ENCODE data around the gene FZD1. TPM values are rescaled to one million over a fixed set of nuclear protein-coding genes. Genes with fewer than 3 reads are reported as not detected.

Gene FZD1
- total RNA-seq, 1 experiment from 2014 or later, result 0.61 TPM

DNA sequence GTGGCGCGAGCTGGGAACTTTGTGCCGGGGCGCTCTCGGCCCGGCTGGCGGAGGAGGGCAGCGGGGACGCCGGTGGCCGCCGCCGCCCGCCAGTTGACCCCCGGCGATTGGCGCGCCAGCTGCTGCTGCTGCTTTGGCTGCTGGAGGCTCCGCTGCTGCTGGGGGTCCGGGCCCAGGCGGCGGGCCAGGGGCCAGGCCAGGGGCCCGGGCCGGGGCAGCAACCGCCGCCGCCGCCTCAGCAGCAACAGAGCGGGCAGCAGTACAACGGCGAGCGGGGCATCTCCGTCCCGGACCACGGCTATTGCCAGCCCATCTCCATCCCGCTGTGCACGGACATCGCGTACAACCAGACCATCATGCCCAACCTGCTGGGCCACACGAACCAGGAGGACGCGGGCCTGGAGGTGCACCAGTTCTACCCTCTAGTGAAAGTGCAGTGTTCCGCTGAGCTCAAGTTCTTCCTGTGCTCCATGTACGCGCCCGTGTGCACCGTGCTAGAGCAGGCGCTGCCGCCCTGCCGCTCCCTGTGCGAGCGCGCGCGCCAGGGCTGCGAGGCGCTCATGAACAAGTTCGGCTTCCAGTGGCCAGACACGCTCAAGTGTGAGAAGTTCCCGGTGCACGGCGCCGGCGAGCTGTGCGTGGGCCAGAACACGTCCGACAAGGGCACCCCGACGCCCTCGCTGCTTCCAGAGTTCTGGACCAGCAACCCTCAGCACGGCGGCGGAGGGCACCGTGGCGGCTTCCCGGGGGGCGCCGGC lies 870 bp downstream of the FZD1 start:
- Histone ChIP-seq H2BK20ac (ENCODE audit: low read depth, low read length, poor library complexity, severe bottlenecking) (no peak overlapping the region), H2AK5ac (ENCODE audit: insufficient read length, low read length) (no peak overlapping the region), H3K79me2 (ENCODE audit: insufficient read depth, low read length) (no peaks in the 10 kb centered on the region), H2BK120ac (ENCODE audit: low read depth, low read length, poor library complexity, severe bottlenecking) (no peak overlapping the region), H3K23ac (ENCODE audit: insufficient read length, low read depth, low read length) (no peak overlapping the region), H3K9me3 (ENCODE audit: control insufficient read depth, low read depth, low read length) (no peaks in the 10 kb centered on the region), H2AFZ (ENCODE audit: low read length) (no peak overlapping the region), H4K8ac (replicated peaks; ENCODE audit: insufficient read length, low read depth, low read length) (no peak overlapping the region), H3K56ac (ENCODE audit: insufficient read length, low read depth, low read length) (no peak overlapping the region), H2BK15ac (ENCODE audit: low read depth, low read length) (no peak overlapping the region), H3K23me2 (ENCODE audit: insufficient read length, low read depth, low read length, poor library complexity, severe bottlenecking) (peaks cover 26% of the 10 kb centered on the region), H3K27me3 (ENCODE audit: insufficient read depth, low read length) (peaks cover 63% of the 10 kb centered on the region), H2BK12ac (ENCODE audit: insufficient read length, low read depth, low read length) (no peak overlapping the region), H3K18ac (ENCODE audit: insufficient read length, low read depth, low read length) (no peak overlapping the region), H3K27ac (ENCODE audit: insufficient read length, low read depth, low read length) (no peak overlapping the region), H3K4me2 (ENCODE audit: insufficient read depth, insufficient read length, low read length) (peak overlapping the region; percentile 74), H4K91ac (ENCODE audit: insufficient read length, low read depth, low read length) (no peak overlapping the region), H3K4me1 (ENCODE audit: insufficient read depth, low read length) (no peaks in the 10 kb centered on the region), H4K5ac (ENCODE audit: insufficient read length, low read depth, low read length) (no peak overlapping the region), H3T11ph (ENCODE audit: low read length) (no peak overlapping the region), H2BK5ac (ENCODE audit: insufficient read length, low read length) (no peak overlapping the region), H3K4ac (ENCODE audit: low read depth, low read length) (no peak overlapping the region), H3K14ac (ENCODE audit: insufficient read depth, low read length) (peak overlapping the region; percentile 32; the same call in 1 of the 2 replicates), H3K79me1 (ENCODE audit: insufficient read depth, low read depth, low read length, poor library complexity, severe bottlenecking) (no peaks in the 10 kb centered on the region), H4K20me1 (ENCODE audit: control insufficient read depth, insufficient read depth, insufficient read length) (peaks cover 2% of the 10 kb centered on the region), H3K9ac (ENCODE audit: extremely low read depth, insufficient read length, low read length) (no peak overlapping the region)
- peak overlapping the region; percentile 72 to 88 for H3K4me3 Mint-ChIP-seq
- DNase-seq, result peak; percentile 52
- no peaks in the 10 kb centered on the region for H3K36me3 Mint-ChIP-seq (ENCODE audit: insufficient read depth in 1 of 3, low read depth in 3 of 3)
- TF ChIP-seq, protein P1, sequence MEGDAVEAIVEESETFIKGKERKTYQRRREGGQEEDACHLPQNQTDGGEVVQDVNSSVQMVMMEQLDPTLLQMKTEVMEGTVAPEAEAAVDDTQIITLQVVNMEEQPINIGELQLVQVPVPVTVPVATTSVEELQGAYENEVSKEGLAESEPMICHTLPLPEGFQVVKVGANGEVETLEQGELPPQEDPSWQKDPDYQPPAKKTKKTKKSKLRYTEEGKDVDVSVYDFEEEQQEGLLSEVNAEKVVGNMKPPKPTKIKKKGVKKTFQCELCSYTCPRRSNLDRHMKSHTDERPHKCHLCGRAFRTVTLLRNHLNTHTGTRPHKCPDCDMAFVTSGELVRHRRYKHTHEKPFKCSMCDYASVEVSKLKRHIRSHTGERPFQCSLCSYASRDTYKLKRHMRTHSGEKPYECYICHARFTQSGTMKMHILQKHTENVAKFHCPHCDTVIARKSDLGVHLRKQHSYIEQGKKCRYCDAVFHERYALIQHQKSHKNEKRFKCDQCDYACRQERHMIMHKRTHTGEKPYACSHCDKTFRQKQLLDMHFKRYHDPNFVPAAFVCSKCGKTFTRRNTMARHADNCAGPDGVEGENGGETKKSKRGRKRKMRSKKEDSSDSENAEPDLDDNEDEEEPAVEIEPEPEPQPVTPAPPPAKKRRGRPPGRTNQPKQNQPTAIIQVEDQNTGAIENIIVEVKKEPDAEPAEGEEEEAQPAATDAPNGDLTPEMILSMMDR (conservative IDR thresholded peaks at IDR 0.05), result no peak
- peaks cover 27 to 37% of the 10 kb centered on the region in 2 experiments for H3K4me1 Mint-ChIP-seq
- H3K27ac Mint-ChIP-seq, result no peak overlapping the region
- no CpG with 5 or more reads among the region's 78 CpGs for WGBS (ENCODE audit: extremely low coverage, insufficient read length, low lambda C conversion rate)
- H3K27me3 Mint-ChIP-seq (ENCODE audit: low read depth), result peaks cover 92% of the 10 kb centered on the region
- no peaks in the 10 kb centered on the region for H3K9me3 Mint-ChIP-seq
